HCEC 1CT (cell line): ENCODE results near the gene ATP6V1C2.
"Not testable (repeated sequence)": the region's sequence is repeated elsewhere in the genome, so short reads cannot be mapped to it uniquely, and the experiment has no call there.

Experiments used
- DNase-seq: peaks from one replicate; pipeline ENCODE4 v3.0.0-alpha.2; 2017

ATP6V1C2 gene

GRCh38 chr2:10818305-10818704 lies 96.9 kb downstream of the ATP6V1C2 start:
- not testable (repeated sequence) for DNase-seq

- no peak for DNase-seq
These were observed 97.6 kb downstream of the ATP6V1C2 start for GRCh38 chr2:10818984-10819383.

- no peak for DNase-seq
These were observed 98.4 kb downstream of the ATP6V1C2 start for GRCh38 chr2:10819714-10820314.

GRCh38 chr2:10820562-10820961 lies 99.1 kb downstream of the ATP6V1C2 start:
- DNase-seq: no peak

GRCh38 chr2:10820978-10821695 lies 99.7 kb downstream of the ATP6V1C2 start:
- DNase-seq: no peak

- no peak for DNase-seq
These were observed 102.8 kb downstream of the ATP6V1C2 start for GRCh38 chr2:10824191-10824590.

GRCh38 chr2:10826026-10826425 lies 104.6 kb downstream of the ATP6V1C2 start:
- no peak for DNase-seq

GRCh38 chr2:10826625-10827024 lies 105.2 kb downstream of the ATP6V1C2 start:
- DNase-seq: no peak

GRCh38 chr2:10828346-10828745 lies 106.9 kb downstream of the ATP6V1C2 start:
- no peak for DNase-seq

GRCh38 chr2:10829299-10829698 lies 107.9 kb downstream of the ATP6V1C2 start:
- DNase-seq: no peak

- DNase-seq: no peak
These were observed 108.8 kb downstream of the ATP6V1C2 start for GRCh38 chr2:10830203-10830602.

- no peak for DNase-seq
These were observed 109.4 kb downstream of the ATP6V1C2 start for GRCh38 chr2:10830641-10831399.

- DNase-seq: no peak
These were observed 110.1 kb downstream of the ATP6V1C2 start for GRCh38 chr2:10831400-10831985.

GRCh38 chr2:10832203-10832936 lies 110.9 kb downstream of the ATP6V1C2 start:
- peak; percentile 63 for DNase-seq

- DNase-seq: no peak
These were observed 111.6 kb downstream of the ATP6V1C2 start for GRCh38 chr2:10833021-10833420.

- no peak for DNase-seq
These were observed 112.7 kb downstream of the ATP6V1C2 start for GRCh38 chr2:10834068-10834655.
